SK-N-SH treated with all-trans-retinoic acid at 6 μM for 48 hours (cell line): ENCODE data around the gene TRAP1.

ENCODE experiments used
- CSDC2 ChIP-seq: fragments of 250-450 bp; sonication (Bioruptor Pico); IDR thresholded peaks from 2 replicates; pipeline ENCODE4 v1.5.0; 2020; ENCODE audit warnings: mild to moderate bottlenecking, moderate library complexity
- ESRRG ChIP-seq: fragments of 250-450 bp; sonication (Bioruptor Pico); IDR thresholded peaks from 2 replicates; pipeline ENCODE4 v1.6.1; 2021; ENCODE audit warnings: mild to moderate bottlenecking
- OSR1 ChIP-seq: fragments of 250-450 bp; sonication (Bioruptor Pico); IDR thresholded peaks from 2 replicates; pipeline ENCODE4 v1.8.0; 2022; ENCODE audit warnings: moderate library complexity, mild to moderate bottlenecking, inconsistent platforms
- SNAI2 ChIP-seq: fragments of 250-450 bp; sonication (Bioruptor Pico); IDR thresholded peaks from 2 replicates; pipeline ENCODE4 v1.5.0; 2020; ENCODE audit warnings: mild to moderate bottlenecking, moderate library complexity
- ZFP30 ChIP-seq: fragments of 450-650 bp; formaldehyde crosslinking; IDR thresholded peaks from 2 replicates; pipeline ENCODE4 v1.5.0; 2022; ENCODE audit warnings: mild to moderate bottlenecking, moderate library complexity

GRCh38 chr16:3732171-3732570 is 14.8 kb upstream of the TRAP1 start:
- TF ChIP-seq CSDC2 (CRISPR knock-in tag) (no peak), ZFP30 (CRISPR knock-in tag) (no peak), ESRRG (CRISPR knock-in tag) (no peak), SNAI2 (no peak), OSR1 (no peak)
